HG02970 (cell line): ENCODE data around the gene TMEM101.
"Not testable (repeated sequence)": the region's sequence is repeated elsewhere in the genome, so short reads cannot be mapped to it uniquely, and the experiment has no call there.

ENCODE experiments used
- ATAC-seq: cut with Tn5 transposase; IDR thresholded peaks from one replicate; pipeline ENCODE4 v1.9.1; 2021; ENCODE audit warnings: mild to moderate bottlenecking, moderate library complexity, moderate number of reproducible peaks; ENCODE audit not compliant: unreplicated experiment, low FRiP score

TMEM101 gene

GRCh38 chr17:43979011-43979410, 35.8 kb downstream of the TMEM101 start:
- ATAC-seq = no peak

- ATAC-seq = no peak
Observed at GRCh38 chr17:43978078-43978477, 36.7 kb downstream of the TMEM101 start.

GRCh38 chr17:43976963-43977837, 37.6 kb downstream of the TMEM101 start:
- no peak for ATAC-seq

- no peak for ATAC-seq
Observed at GRCh38 chr17:43975898-43976297, 38.9 kb downstream of the TMEM101 start.

GRCh38 chr17:43974382-43975266, 40.1 kb downstream of the TMEM101 start:
- no peak for ATAC-seq

GRCh38 chr17:43972444-43973212, 42.1 kb downstream of the TMEM101 start:
- ATAC-seq = not testable (repeated sequence)

- not testable (repeated sequence) for ATAC-seq
Observed at GRCh38 chr17:43971436-43971835, 43.3 kb downstream of the TMEM101 start.

GRCh38 chr17:43970366-43970765, 44.4 kb downstream of the TMEM101 start:
- no peak for ATAC-seq

- no peak for ATAC-seq
Observed at GRCh38 chr17:43967251-43967875, 47.4 kb downstream of the TMEM101 start.

- ATAC-seq = no peak
Observed at GRCh38 chr17:43966276-43966675, 48.5 kb downstream of the TMEM101 start.

- ATAC-seq = no peak
Observed at GRCh38 chr17:43962479-43962878, 52.3 kb downstream of the TMEM101 start.

- no peak for ATAC-seq
Observed at GRCh38 chr17:43961954-43962353, 52.8 kb downstream of the TMEM101 start.

- not testable (repeated sequence) for ATAC-seq
Observed at GRCh38 chr17:43961292-43961691, 53.5 kb downstream of the TMEM101 start.
